IMR-90 (cell line): ENCODE data around the gene SCFD1. TPM values are rescaled to one million over a fixed set of nuclear protein-coding genes. Genes with fewer than 3 reads are reported as not detected.

ENCODE experiments used
- ATAC-seq: fragments of 200-7000 bp; cut with Tn5 transposase; 2 replicates; pipeline ENCODE4 v1.9.1; 2020; ENCODE audit warnings: low read depth, mild to moderate bottlenecking, moderate library complexity
- BruUV-seq: library from RNA; stranded (reverse); fragments of 400-500 nt; replicated peaks from 2 replicates; lab custom pipeline; 2021; lab: Mats Ljungman, UMichigan
- CTCF ChIA-PET: fragments of 300-600 bp; formaldehyde crosslinking; extraction: SDS; loops from one replicate; lab custom pipeline; 2021; ENCODE audit warnings: antibody characterized with exemption; lab: Yijun Ruan, JAX
- POLR2A ChIA-PET: fragments of 300-600 bp; sonication (Branson Sonifier 250); formaldehyde crosslinking; loops from one replicate; lab custom pipeline; 2022; ENCODE audit warnings: antibody characterized with exemption; ENCODE audit not compliant: unreplicated experiment; lab: Charles Lee
- DNase-seq: peaks from one replicate; pipeline ENCODE4 v3.0.0; 2013
- H2AFZ ChIP-seq: replicated peaks from 2 replicates; pipeline ENCODE3; 2013; ENCODE audit warnings: low read length, mild to moderate bottlenecking; ENCODE audit not compliant: poor library complexity
- H2AK5ac ChIP-seq: 2 replicates; pipeline ENCODE4 v1.6.1; 2013; ENCODE audit warnings: low read depth, low read length, inconsistent platforms
- H2AK9ac ChIP-seq: replicated peaks from 2 replicates; pipeline ENCODE3; 2013; ENCODE audit warnings: mild to moderate bottlenecking, low read depth, low read length, moderate library complexity; ENCODE audit not compliant: poor library complexity
- H2BK120ac ChIP-seq: 2 replicates; pipeline ENCODE4 v1.6.1; 2013; ENCODE audit warnings: low read depth, low read length, inconsistent platforms
- H2BK15ac ChIP-seq: 3 replicates; pipeline ENCODE4 v1.6.1; 2013; ENCODE audit warnings: low read depth, low read length, inconsistent platforms
- H2BK20ac ChIP-seq: 2 replicates; pipeline ENCODE4 v1.6.1; 2013; ENCODE audit warnings: low read depth, mild to moderate bottlenecking, inconsistent platforms, low read length, moderate library complexity
- H2BK5ac ChIP-seq: 2 replicates; pipeline ENCODE4 v1.6.1; 2013; ENCODE audit warnings: mild to moderate bottlenecking, low read depth, low read length, inconsistent platforms; ENCODE audit not compliant: poor library complexity, severe bottlenecking
- H3K14ac ChIP-seq: replicated peaks from 2 replicates; pipeline ENCODE4 v1.6.1; 2013; ENCODE audit warnings: low read depth, low read length, inconsistent platforms
- H3K18ac ChIP-seq: 2 replicates; pipeline ENCODE4 v1.6.1; 2013; ENCODE audit warnings: low read depth, low read length, control low read depth
- H3K23ac ChIP-seq: 2 replicates; pipeline ENCODE4 v1.6.1; 2013; ENCODE audit warnings: low read depth, low read length, inconsistent platforms
- H3K27ac ChIP-seq: 2 replicates; pipeline ENCODE4 v1.5.1; 2013; ENCODE audit warnings: mild to moderate bottlenecking, control low read depth, low read length; ENCODE audit not compliant: insufficient read depth
- H3K27me3 ChIP-seq: 2 replicates; pipeline ENCODE4 v1.6.1; 2013; ENCODE audit warnings: low read length; ENCODE audit not compliant: control insufficient read depth, insufficient read depth
- H3K36me3 ChIP-seq: 2 replicates; pipeline ENCODE4 v1.6.1; 2013; ENCODE audit warnings: low read length, mixed read lengths; ENCODE audit not compliant: control insufficient read depth, insufficient read depth
- H3K4ac ChIP-seq: 2 replicates; pipeline ENCODE4 v1.6.1; 2013; ENCODE audit warnings: low read depth, low read length, inconsistent platforms
- H3K4me1 ChIP-seq: 2 replicates; pipeline ENCODE4 v1.6.1; 2013; ENCODE audit warnings: low read length, mixed read lengths; ENCODE audit not compliant: control insufficient read depth, insufficient read depth
- H3K4me2 ChIP-seq: 2 replicates; pipeline ENCODE4 v1.6.1; 2013; ENCODE audit warnings: low read depth, mild to moderate bottlenecking, control low read depth, low read length, moderate library complexity
- H3K4me3 ChIP-seq: 2 replicates; pipeline ENCODE4 v1.5.1; 2013; ENCODE audit warnings: low read depth, mild to moderate bottlenecking, control low read depth, low read length, moderate library complexity; ENCODE audit not compliant: insufficient read depth
- H3K56ac ChIP-seq: 2 replicates; pipeline ENCODE4 v1.6.1; 2013; ENCODE audit warnings: low read length, inconsistent platforms; ENCODE audit not compliant: insufficient read depth; ENCODE audit errors: extremely low read depth
- H3K79me1 ChIP-seq, 2 experiments: 2 replicates each; pipeline ENCODE4 v1.6.1; 2013; ENCODE audit warnings: low read length in 2 of 2, inconsistent platforms in 1 of 2, low read depth in 1 of 2
- H3K9ac ChIP-seq: 2 replicates; pipeline ENCODE4 v1.6.1; 2013; ENCODE audit warnings: low read depth, low read length, control low read depth
- H3K9me1 ChIP-seq: 2 replicates; pipeline ENCODE4 v1.6.1; 2013; ENCODE audit warnings: low read length, inconsistent platforms; ENCODE audit not compliant: insufficient read depth
- H3K9me3 ChIP-seq: 2 replicates; pipeline ENCODE4 v1.6.1; 2013; ENCODE audit warnings: low read length; ENCODE audit not compliant: control insufficient read depth, insufficient read depth
- H4K20me1 ChIP-seq: 2 replicates; pipeline ENCODE4 v1.6.1; 2013; ENCODE audit warnings: low read length, inconsistent platforms; ENCODE audit not compliant: insufficient read depth
- H4K5ac ChIP-seq: 2 replicates; pipeline ENCODE4 v1.6.1; 2013; ENCODE audit warnings: mild to moderate bottlenecking, low read depth, low read length, control low read depth
- H4K8ac ChIP-seq, 2 experiments: 2 replicates each; pipeline ENCODE4 v1.6.1; 2013; ENCODE audit warnings: low read depth in 2 of 2, low read length in 2 of 2, control low read depth in 1 of 2, inconsistent platforms in 1 of 2
- H4K91ac ChIP-seq: 2 replicates; pipeline ENCODE4 v1.6.1; 2013; ENCODE audit warnings: low read depth, low read length, inconsistent platforms; ENCODE audit not compliant: insufficient read depth
- BHLHE40 ChIP-seq: fragments of 150-350 bp; IDR thresholded peaks from 2 replicates; pipeline ENCODE4 v1.6.1; 2016; ENCODE audit warnings: mild to moderate bottlenecking, low read depth, low read length
- MAZ ChIP-seq: IDR thresholded peaks from 2 replicates; pipeline ENCODE4 v1.6.1; 2012; ENCODE audit warnings: low read depth, mild to moderate bottlenecking, low read length, improper control_type of control experiment, moderate library complexity, borderline replicate concordance
- MXI1 ChIP-seq: IDR thresholded peaks from 2 replicates; pipeline ENCODE4 v1.6.1; 2012; ENCODE audit warnings: low read depth, mild to moderate bottlenecking, low read length, moderate library complexity, borderline replicate concordance
- RAD21 ChIP-seq: IDR thresholded peaks from 2 replicates; pipeline ENCODE4 v1.6.1; 2012; ENCODE audit warnings: low read length, improper control_type of control experiment
- WGBS, 2 experiments: methylation state at CpG; one replicate each; pipeline versions ENCODE4 v1.1.5 to v1.1.7; 2013; ENCODE audit warnings: missing lambda C conversion rate in 2 of 2; ENCODE audit not compliant: insufficient read length in 1 of 2; ENCODE audit errors: extremely low coverage in 2 of 2; 5-methylcytosine and 5-hydroxymethylcytosine counted together
- dilution Hi-C: fragments of 300-500 bp; cut with HindIII; formaldehyde crosslinking; loops from one replicate; pipeline ENCODE4 v1.14.3; 2018; ENCODE audit warnings: low sequenced_read_pairs; ENCODE audit not compliant: unreplicated experiment
- in situ Hi-C: fragments of 300-500 bp; cut with MboI; formaldehyde crosslinking; loops from 3 replicates; pipeline ENCODE4 v1.14.3; 2019; ENCODE audit warnings: low sequenced_read_pairs, inconsistent platforms, mixed read lengths
- intact Hi-C: fragments of 100-400 bp; cut with micrococcal nuclease; formaldehyde crosslinking; loops from 2 replicates; pipeline ENCODE4 v1.10.0; 2022
- polyA plus RNA-seq, 3 experiments: library from polyadenylated mRNA; depleted of rRNA; stranded (reverse); fragments of >200 nt; gene quantifications; 2 replicates each; pipeline ENCODE4 v1.2.3, GENCODE V29; 2012; ENCODE audit warnings: low replicate concordance in 1 of 3
- total RNA-seq: library from RNA; depleted of rRNA; stranded (reverse); fragments of >200 nt; gene quantifications from 2 replicates; pipeline ENCODE4 v1.2.3, GENCODE V29; 2012
- TF ChIP-seq, protein P1 (sequence below): conservative IDR thresholded peaks from 2 replicates; pipeline ENCODE4 v1.5.1; 2012; ENCODE audit warnings: mild to moderate bottlenecking, low read depth, low read length, improper control_type of control experiment

Gene SCFD1
- total and polyA plus RNA-seq, 2 of the 4 experiments (the other 2 are of a cell fraction): 51.4 to 74.0 TPM

DNA sequence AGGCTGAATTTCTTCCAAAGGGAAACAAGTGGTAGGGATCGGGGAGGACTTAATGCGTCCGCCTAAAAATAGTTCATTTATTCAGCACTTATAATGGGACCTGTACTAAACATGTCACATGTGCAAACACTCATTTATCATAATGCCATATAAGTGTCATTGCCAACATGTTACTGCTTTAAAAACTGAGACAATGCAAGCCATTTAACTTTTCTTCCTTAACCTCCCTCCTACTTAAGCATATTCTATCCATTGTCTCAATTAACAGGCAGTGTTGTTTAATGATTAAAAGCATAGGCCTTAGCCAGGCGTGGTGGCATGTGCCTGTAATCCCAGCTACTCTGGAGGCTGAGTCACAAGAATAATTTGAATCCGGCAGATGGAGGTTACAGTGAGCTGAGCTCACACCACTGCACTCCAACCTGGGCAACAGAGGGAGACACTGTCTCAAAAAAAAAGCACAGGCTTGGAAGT lies 13.5 kb upstream of the SCFD1 start:
- POLR2A ChIA-PET: interaction anchor here (0.7 kb wide), 1 partner anchor 52 kb away, joined by 3 read pairs; no protein-coding TSS in a partner anchor

More for the DNA sequence above, 13.5 kb upstream of the SCFD1 start:
- Histone ChIP-seq H3K23ac (peak overlapping the region; percentile 75; the same call in 1 of the 2 replicates), H3K9me1 (peaks cover 8% of the 10 kb centered on the region), H3K9me3 (no peaks in the 10 kb centered on the region), H2BK15ac (no peak overlapping the region), H2AFZ (no peak overlapping the region), H3K27me3 (no peaks in the 10 kb centered on the region), H4K8ac (no peak overlapping the region), H4K91ac (no peak overlapping the region), H3K36me3 (peaks cover 5% of the 10 kb centered on the region), H2AK9ac (no peak overlapping the region), H3K4me3 (no peak overlapping the region), H3K56ac (no peak overlapping the region), H2AK5ac (no peak overlapping the region), H3K18ac (no peak overlapping the region), H4K5ac (no peak overlapping the region), H4K20me1 (no peaks in the 10 kb centered on the region; the same call in 1 of the 2 replicates), H3K14ac (no peak overlapping the region), H3K4me2 (no peak overlapping the region), H3K9ac (no peak overlapping the region), H3K79me1 (peaks cover 8 to 19% of the 10 kb centered on the region in 2 experiments; a peak in 3 of 4 replicates), H3K4me1 (no peaks in the 10 kb centered on the region), H2BK5ac (no peak overlapping the region), H3K27ac (no peak overlapping the region), H2BK20ac (no peak overlapping the region), H3K4ac (no peak overlapping the region), H2BK120ac (no peak overlapping the region)
- CTCF ChIA-PET: interaction anchor here (0.7 kb wide), 1 partner anchor 264 kb away, joined by 3 read pairs; no protein-coding TSS in a partner anchor
- intact Hi-C loops (loop anchor here (5.0 kb wide), 1 partner anchor 46 kb away; no protein-coding TSS in a partner anchor), in situ Hi-C loops (loop anchor here (10.0 kb wide), 1 partner anchor 234 kb away; no protein-coding TSS in a partner anchor), dilution Hi-C loops (no loop called here)
- ATAC-seq: peak; percentile 81
- BruUV-seq: no TSS peak
- DNase-seq: peak; percentile 59
- TF ChIP-seq, protein P1, sequence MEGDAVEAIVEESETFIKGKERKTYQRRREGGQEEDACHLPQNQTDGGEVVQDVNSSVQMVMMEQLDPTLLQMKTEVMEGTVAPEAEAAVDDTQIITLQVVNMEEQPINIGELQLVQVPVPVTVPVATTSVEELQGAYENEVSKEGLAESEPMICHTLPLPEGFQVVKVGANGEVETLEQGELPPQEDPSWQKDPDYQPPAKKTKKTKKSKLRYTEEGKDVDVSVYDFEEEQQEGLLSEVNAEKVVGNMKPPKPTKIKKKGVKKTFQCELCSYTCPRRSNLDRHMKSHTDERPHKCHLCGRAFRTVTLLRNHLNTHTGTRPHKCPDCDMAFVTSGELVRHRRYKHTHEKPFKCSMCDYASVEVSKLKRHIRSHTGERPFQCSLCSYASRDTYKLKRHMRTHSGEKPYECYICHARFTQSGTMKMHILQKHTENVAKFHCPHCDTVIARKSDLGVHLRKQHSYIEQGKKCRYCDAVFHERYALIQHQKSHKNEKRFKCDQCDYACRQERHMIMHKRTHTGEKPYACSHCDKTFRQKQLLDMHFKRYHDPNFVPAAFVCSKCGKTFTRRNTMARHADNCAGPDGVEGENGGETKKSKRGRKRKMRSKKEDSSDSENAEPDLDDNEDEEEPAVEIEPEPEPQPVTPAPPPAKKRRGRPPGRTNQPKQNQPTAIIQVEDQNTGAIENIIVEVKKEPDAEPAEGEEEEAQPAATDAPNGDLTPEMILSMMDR: peak; percentile 22; the same call in 1 of the 2 replicates
- TF ChIP-seq MAZ (no peak), BHLHE40 (peak; percentile 78; the same call in 1 of the 2 replicates), MXI1 (no peak), RAD21 (peak; percentile 18; the same call in 1 of the 2 replicates)
- WGBS, 2 experiments: 100% methylated on average over 3 of the region's 5 CpGs; no CpG with 5 or more reads in 1 of the 2 experiments
